Measurements from ENCODE around the gene ZBTB4. TPM values are rescaled to one million over a fixed set of nuclear protein-coding genes. Genes with fewer than 3 reads are reported as not detected.
A peak's percentile ranks its signal among the peaks of the same experiment; 100 is the strongest.

Gene ZBTB4
- total RNA-seq, 1 experiment from 2014 or later: 14.4 TPM

DNA sequence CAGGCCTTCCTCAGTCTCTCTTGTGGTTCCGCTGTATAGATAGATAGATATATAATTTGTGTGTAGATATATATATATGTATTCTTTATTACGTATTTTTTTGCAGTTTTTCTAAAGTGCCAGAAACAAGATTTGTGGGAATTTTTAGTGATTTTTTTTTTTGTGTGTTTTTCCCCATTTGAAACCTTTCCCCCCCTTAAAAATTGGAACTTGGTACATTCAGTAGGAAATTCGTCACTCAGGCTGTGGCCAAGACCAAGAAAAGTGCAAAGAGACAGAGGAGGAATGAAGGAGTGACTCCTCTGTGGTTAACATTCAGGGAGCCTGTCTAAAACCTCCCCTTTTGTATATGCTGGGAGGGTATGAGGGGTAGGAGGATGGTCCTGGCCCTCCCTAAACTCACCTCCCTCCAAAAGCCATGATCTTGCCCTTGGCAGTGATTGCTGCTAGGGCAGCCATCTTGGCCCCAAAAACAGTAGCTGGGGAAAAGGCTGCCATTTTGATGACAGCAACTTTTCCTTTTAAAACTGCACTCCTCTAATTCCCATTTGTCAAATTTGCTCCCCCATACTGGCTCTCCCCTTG is 19.4 kb downstream of the ZBTB4 start:
- Mint-ChIP-seq H3K27me3 (ENCODE audit: low read depth) (no peaks in the 10 kb centered on the region), H3K36me3 (ENCODE audit: insufficient read depth in 1 of 3, low read depth in 3 of 3) (peaks cover 1 to 23% (median 4%) of the 10 kb centered on the region in 3 experiments; a peak in 3 of 7 replicates), H3K4me1 (peaks cover 16 to 26% of the 10 kb centered on the region in 2 experiments), H3K27ac (peak overlapping the region in 1 of 3 experiments; percentile 65; a peak in 1 of 7 replicates), H3K4me3 (no peak overlapping the region), H3K9me3 (no peaks in the 10 kb centered on the region)
- H3T11ph ChIP-seq (ENCODE audit: low read length): no peak overlapping the region
- WGBS (ENCODE audit: extremely low coverage, insufficient read length, low lambda C conversion rate): no CpG with 5 or more reads among the region's 3 CpGs
- H2BK5ac ChIP-seq (ENCODE audit: insufficient read length, low read length): no peak overlapping the region
- no peak overlapping the region for H2AFZ ChIP-seq (ENCODE audit: low read length)
- no peak overlapping the region for H3K18ac ChIP-seq (ENCODE audit: insufficient read length, low read depth, low read length)
- no peaks in the 10 kb centered on the region for H3K79me1 ChIP-seq (ENCODE audit: insufficient read depth, low read depth, low read length, poor library complexity, severe bottlenecking)
- H3K4me1 ChIP-seq (ENCODE audit: insufficient read depth, low read length): peaks cover 8% of the 10 kb centered on the region; the same call in 1 of the 2 replicates
- no peak for DNase-seq
- no peak overlapping the region for H3K4me2 ChIP-seq (ENCODE audit: insufficient read depth, insufficient read length, low read length)
- H2BK12ac ChIP-seq (ENCODE audit: insufficient read length, low read depth, low read length): no peak overlapping the region
- H3K27me3 ChIP-seq (ENCODE audit: insufficient read depth, low read length): no peaks in the 10 kb centered on the region
- no peak overlapping the region for H3K9ac ChIP-seq (ENCODE audit: extremely low read depth, insufficient read length, low read length)
- H3K23me2 ChIP-seq (ENCODE audit: insufficient read length, low read depth, low read length, poor library complexity, severe bottlenecking): peaks cover 5% of the 10 kb centered on the region
- peaks cover 2% of the 10 kb centered on the region for H4K20me1 ChIP-seq (ENCODE audit: control insufficient read depth, insufficient read depth, insufficient read length)
- no peak overlapping the region for H3K27ac ChIP-seq (ENCODE audit: insufficient read length, low read depth, low read length)
- no peak overlapping the region for H2BK15ac ChIP-seq (ENCODE audit: low read depth, low read length)
- H4K8ac ChIP-seq (replicated peaks; ENCODE audit: insufficient read length, low read depth, low read length): no peak overlapping the region
- no peak overlapping the region for H4K91ac ChIP-seq (ENCODE audit: insufficient read length, low read depth, low read length)
- H3K56ac ChIP-seq (ENCODE audit: insufficient read length, low read depth, low read length): no peak overlapping the region
- H3K79me2 ChIP-seq (ENCODE audit: insufficient read depth, low read length): no peaks in the 10 kb centered on the region
- TF ChIP-seq CTCF (conservative IDR thresholded peaks at IDR 0.05): no peak
- H2BK20ac ChIP-seq (ENCODE audit: low read depth, low read length, poor library complexity, severe bottlenecking): no peak overlapping the region
- no peaks in the 10 kb centered on the region for H3K9me3 ChIP-seq (ENCODE audit: control insufficient read depth, low read depth, low read length)
- no peak overlapping the region for H4K5ac ChIP-seq (ENCODE audit: insufficient read length, low read depth, low read length)
- H3K4ac ChIP-seq (ENCODE audit: low read depth, low read length): no peak overlapping the region
- H3K14ac ChIP-seq (ENCODE audit: insufficient read depth, low read length): no peak overlapping the region
- H3K23ac ChIP-seq (ENCODE audit: insufficient read length, low read depth, low read length): no peak overlapping the region
- H2BK120ac ChIP-seq (ENCODE audit: low read depth, low read length, poor library complexity, severe bottlenecking): no peak overlapping the region
- H2AK5ac ChIP-seq (ENCODE audit: insufficient read length, low read length): no peak overlapping the region
